ENCODE measurements around the gene PRPF38B. TPM values are rescaled to one million over a fixed set of nuclear protein-coding genes. Genes with fewer than 3 reads are reported as not detected.

PRPF38B gene
- polyA plus RNA-seq, 1 of the 3 experiments (the other 2 are of a cell fraction), result 17.5 TPM

- ChIA-PET CTCF (no interaction called here), POLR2A (interaction anchor here (0.7 kb wide), 1 partner anchor 69 kb away, joined by 3 read pairs; no protein-coding TSS in a partner anchor)
- Histone ChIP-seq H3K9me2 (no peaks in the 10 kb centered on the region), H3K27me3 (ENCODE audit: insufficient read depth) (no peaks in the 10 kb centered on the region; the same call in 1 of the 2 replicates), H3K4me1 (ENCODE audit: control insufficient read depth in 1 of 2, insufficient read depth in 2 of 2, low read depth in 1 of 2, low read length in 1 of 2) (no peaks in the 10 kb centered on the region), H3K79me2 (ENCODE audit: insufficient read depth) (no peaks in the 10 kb centered on the region), H3K36me3 (replicated peaks in 1 of 2; ENCODE audit: control insufficient read depth in 1 of 2, insufficient read depth in 2 of 2, low read length in 1 of 2) (no peaks in the 10 kb centered on the region), H3K9me3 (no peaks in the 10 kb centered on the region), H3K9ac (no peak overlapping the region), H3F3A (replicated peaks; ENCODE audit: insufficient read depth) (no peaks in the 10 kb centered on the region), H2AFZ (ENCODE audit: low read depth) (no peak overlapping the region), H3K27ac (ENCODE audit: low read depth in 2 of 2, low read length in 1 of 2) (no peak overlapping the region), H3K4me3 (ENCODE audit: low read depth in 2 of 2, low read length in 1 of 2) (no peak overlapping the region), H3K4me2 (no peak overlapping the region), H4K20me1 (ENCODE audit: insufficient read depth) (no peaks in the 10 kb centered on the region)
- 59% methylated on average over 2 of the region's 2 CpGs for WGBS (ENCODE audit: low lambda C conversion rate)
- DNase-seq, result no peak
- TF ChIP-seq CTCF (IDR thresholded peaks at IDR 0.05) (no peak), JUND (IDR thresholded peaks at IDR 0.05) (no peak), FOSL2 (IDR thresholded peaks at IDR 0.05; ENCODE audit: borderline replicate concordance, low read depth) (no peak), FOXJ3 (CRISPR knock-in tag; IDR thresholded peaks at IDR 0.05) (no peak), ZBTB33 (IDR thresholded peaks at IDR 0.05; ENCODE audit: borderline replicate concordance, low read depth) (no peak), SIN3A (IDR thresholded peaks at IDR 0.05; ENCODE audit: borderline replicate concordance, low read depth, low read length) (no peak), NRF1 (IDR thresholded peaks at IDR 0.05; ENCODE audit: low read depth, low read length) (no peak), RAD21 (IDR thresholded peaks at IDR 0.05; ENCODE audit: low read length) (no peak), YY1 (IDR thresholded peaks at IDR 0.05; ENCODE audit: low read depth) (no peak), EP300 (IDR thresholded peaks at IDR 0.05; ENCODE audit: borderline replicate concordance in 1 of 2, low read depth in 1 of 2, low read length in 1 of 2) (no peak), TAF1 (IDR thresholded peaks at IDR 0.05; ENCODE audit: borderline replicate concordance, low read depth, low read length) (no peak), TCF12 (IDR thresholded peaks at IDR 0.05) (no peak), GATA2 (CRISPR knock-in tag; IDR thresholded peaks at IDR 0.05) (no peak), NFIC (IDR thresholded peaks at IDR 0.05; ENCODE audit: borderline replicate concordance) (no peak), POLR2AphosphoS5 (IDR thresholded peaks at IDR 0.05; ENCODE audit: low read depth, low read length) (no peak), EZH2phosphoT487 (IDR thresholded peaks at IDR 0.05; ENCODE audit: borderline replicate concordance, low read depth) (no peak)
- TF ChIP-seq, protein P1, sequence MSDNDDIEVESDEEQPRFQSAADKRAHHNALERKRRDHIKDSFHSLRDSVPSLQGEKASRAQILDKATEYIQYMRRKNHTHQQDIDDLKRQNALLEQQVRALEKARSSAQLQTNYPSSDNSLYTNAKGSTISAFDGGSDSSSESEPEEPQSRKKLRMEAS (IDR thresholded peaks at IDR 0.05; ENCODE audit: low read depth), result no peak
- TF ChIP-seq, protein P2, sequence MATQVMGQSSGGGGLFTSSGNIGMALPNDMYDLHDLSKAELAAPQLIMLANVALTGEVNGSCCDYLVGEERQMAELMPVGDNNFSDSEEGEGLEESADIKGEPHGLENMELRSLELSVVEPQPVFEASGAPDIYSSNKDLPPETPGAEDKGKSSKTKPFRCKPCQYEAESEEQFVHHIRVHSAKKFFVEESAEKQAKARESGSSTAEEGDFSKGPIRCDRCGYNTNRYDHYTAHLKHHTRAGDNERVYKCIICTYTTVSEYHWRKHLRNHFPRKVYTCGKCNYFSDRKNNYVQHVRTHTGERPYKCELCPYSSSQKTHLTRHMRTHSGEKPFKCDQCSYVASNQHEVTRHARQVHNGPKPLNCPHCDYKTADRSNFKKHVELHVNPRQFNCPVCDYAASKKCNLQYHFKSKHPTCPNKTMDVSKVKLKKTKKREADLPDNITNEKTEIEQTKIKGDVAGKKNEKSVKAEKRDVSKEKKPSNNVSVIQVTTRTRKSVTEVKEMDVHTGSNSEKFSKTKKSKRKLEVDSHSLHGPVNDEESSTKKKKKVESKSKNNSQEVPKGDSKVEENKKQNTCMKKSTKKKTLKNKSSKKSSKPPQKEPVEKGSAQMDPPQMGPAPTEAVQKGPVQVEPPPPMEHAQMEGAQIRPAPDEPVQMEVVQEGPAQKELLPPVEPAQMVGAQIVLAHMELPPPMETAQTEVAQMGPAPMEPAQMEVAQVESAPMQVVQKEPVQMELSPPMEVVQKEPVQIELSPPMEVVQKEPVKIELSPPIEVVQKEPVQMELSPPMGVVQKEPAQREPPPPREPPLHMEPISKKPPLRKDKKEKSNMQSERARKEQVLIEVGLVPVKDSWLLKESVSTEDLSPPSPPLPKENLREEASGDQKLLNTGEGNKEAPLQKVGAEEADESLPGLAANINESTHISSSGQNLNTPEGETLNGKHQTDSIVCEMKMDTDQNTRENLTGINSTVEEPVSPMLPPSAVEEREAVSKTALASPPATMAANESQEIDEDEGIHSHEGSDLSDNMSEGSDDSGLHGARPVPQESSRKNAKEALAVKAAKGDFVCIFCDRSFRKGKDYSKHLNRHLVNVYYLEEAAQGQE (IDR thresholded peaks at IDR 0.05; ENCODE audit: low read depth, low read length), result no peak
Measured at GRCh38 chr1:108653431-108654105, 38.5 kb upstream of the PRPF38B start.
